Endothelial cell of umbilical vein (primary cell): ENCODE measurements around the gene C1orf94. TPM values are rescaled to one million over a fixed set of nuclear protein-coding genes. Genes with fewer than 3 reads are reported as not detected.

ENCODE experiments used
- BruUV-seq: library from RNA; stranded (reverse); fragments of 400-500 nt; replicated peaks from 2 replicates; lab custom pipeline; 2021; lab: Mats Ljungman, UMichigan
- CTCF ChIA-PET: fragments of 300-600, 350-600 bp; sonication (Branson Sonifier 250); formaldehyde crosslinking; loops from one replicate; lab custom pipeline; 2021; ENCODE audit warnings: antibody characterized with exemption, inconsistent platforms; lab: Charles Lee
- POLR2A ChIA-PET: fragments of 300-600, 350-600 bp; sonication (Branson Sonifier 250); formaldehyde crosslinking; loops from one replicate; lab custom pipeline; 2021; ENCODE audit warnings: antibody characterized with exemption, inconsistent platforms; lab: Charles Lee
- DNase-seq: peaks from one replicate; pipeline ENCODE4 v3.0.0-alpha.2; 2011; ENCODE audit warnings: low read depth, low spot score
- FAIRE-seq: peaks from 2 replicates; lab custom pipeline; 2011; peaks lifted over from hg19 to GRCh38; lab: Jason Lieb, UNC
- H2AFZ ChIP-seq: 2 replicates; pipeline ENCODE4 v1.6.0; 2012; ENCODE audit warnings: low read depth, low read length, control low read depth, inconsistent platforms
- H3K27ac ChIP-seq: 2 replicates; pipeline ENCODE4 v1.5.1; 2011; ENCODE audit warnings: low read depth, mild to moderate bottlenecking, control low read depth, low read length, moderate library complexity; ENCODE audit not compliant: insufficient read depth
- H3K27me3 ChIP-seq, 2 experiments: 2 replicates each; pipeline versions ENCODE4 v1.6.0 to v1.6.1; 2011; ENCODE audit warnings: low read length in 2 of 2, mixed read lengths in 1 of 2; ENCODE audit not compliant: control insufficient read depth in 2 of 2, insufficient read depth in 2 of 2
- H3K36me3 ChIP-seq, 2 experiments: 2 replicates in 1 of 2; 3 replicates in 1 of 2; pipeline ENCODE4 v1.5.1; 2011; ENCODE audit warnings: low read length in 2 of 2, mild to moderate bottlenecking in 1 of 2, moderate library complexity in 1 of 2; ENCODE audit not compliant: control insufficient read depth in 2 of 2, insufficient read depth in 2 of 2; ENCODE audit errors: extremely low read depth in 1 of 2
- H3K4me1 ChIP-seq: 3 replicates; pipeline ENCODE4 v1.5.1; 2011; ENCODE audit warnings: mild to moderate bottlenecking, low read length; ENCODE audit not compliant: control insufficient read depth, insufficient read depth; ENCODE audit errors: extremely low read depth
- H3K4me2 ChIP-seq: 2 replicates; pipeline ENCODE4 v1.6.1; 2011; ENCODE audit warnings: low read length, control low read depth, mixed read lengths; ENCODE audit not compliant: insufficient read depth
- H3K4me3 ChIP-seq, 3 experiments: fragments of 200-600 bp in 1 of 3; sonication (generic), shearing (Covaris generic) in 1 of 3; replicated peaks in 1 of 3; 2 replicates each; pipeline ENCODE4 v1.5.1; 2011 to 2016; ENCODE audit warnings: control low read depth in 3 of 3, low read length in 3 of 3, mild to moderate bottlenecking in 2 of 3, inconsistent platforms in 1 of 3, low read depth in 1 of 3, moderate library complexity in 1 of 3; ENCODE audit not compliant: insufficient read depth in 1 of 3
- H3K79me2 ChIP-seq: 2 replicates; pipeline ENCODE4 v1.6.0; 2012; ENCODE audit warnings: low read length, inconsistent platforms; ENCODE audit not compliant: control insufficient read depth, insufficient read depth
- H3K9ac ChIP-seq: replicated peaks from 2 replicates; pipeline ENCODE3; 2011; ENCODE audit warnings: low read length, control low read depth; ENCODE audit not compliant: insufficient read depth; ENCODE audit errors: extremely low read depth
- H3K9me1 ChIP-seq: replicated peaks from 3 replicates; pipeline ENCODE4 v1.6.0; 2011; ENCODE audit warnings: mild to moderate bottlenecking, low read length; ENCODE audit not compliant: control insufficient read depth, insufficient read depth; ENCODE audit errors: extremely low read depth
- H3K9me3 ChIP-seq: replicated peaks from 2 replicates; pipeline ENCODE4 v1.5.1; 2012; ENCODE audit warnings: low read length, inconsistent platforms; ENCODE audit not compliant: control insufficient read depth, insufficient read depth
- H4K20me1 ChIP-seq: replicated peaks from 2 replicates; pipeline ENCODE3; 2011; ENCODE audit warnings: mild to moderate bottlenecking, low read length; ENCODE audit not compliant: control insufficient read depth, insufficient read depth; ENCODE audit errors: extremely low read depth
- CTCF ChIP-seq, 2 donors: IDR thresholded peaks; 1 replicate in 1 of 2; 2 replicates in 1 of 2; pipeline ENCODE4 v1.5.1; 2011; ENCODE audit warnings: low read length in 2 of 2, mild to moderate bottlenecking in 2 of 2, moderate library complexity in 2 of 2, control low read depth in 1 of 2, inconsistent platforms in 1 of 2, low read depth in 1 of 2; ENCODE audit not compliant: insufficient read depth in 1 of 2; ENCODE audit errors: extremely low read depth in 1 of 2
- EZH2 ChIP-seq: IDR thresholded peaks from 2 replicates; pipeline ENCODE4 v1.6.1; 2012; ENCODE audit warnings: borderline replicate concordance, low read depth, mild to moderate bottlenecking, moderate library complexity, low read length, inconsistent platforms; ENCODE audit not compliant: severe bottlenecking
- FOS ChIP-seq: IDR thresholded peaks from 2 replicates; pipeline ENCODE4 v1.6.1; 2011; ENCODE audit warnings: mild to moderate bottlenecking, low read length, moderate library complexity, borderline replicate concordance; ENCODE audit not compliant: insufficient read depth
- GATA2 ChIP-seq: IDR thresholded peaks from 2 replicates; pipeline ENCODE4 v1.7.0; 2011; ENCODE audit warnings: low read depth, mild to moderate bottlenecking, moderate library complexity, mixed read lengths, low read length; ENCODE audit not compliant: insufficient read length, insufficient read depth
- JUN ChIP-seq: IDR thresholded peaks from 2 replicates; pipeline ENCODE4 v1.6.1; 2011; ENCODE audit warnings: borderline replicate concordance, low read depth; ENCODE audit not compliant: insufficient read length, insufficient read depth
- MYC ChIP-seq: IDR thresholded peaks from one replicate; pipeline ENCODE4 v1.6.1; 2011; ENCODE audit warnings: mild to moderate bottlenecking, low read depth, low read length
- POLR2A ChIP-seq: IDR thresholded peaks from 2 replicates; pipeline ENCODE4 v1.6.1; 2012; ENCODE audit warnings: low read depth, mild to moderate bottlenecking, control low read depth, low read length
- POLR2AphosphoS5 ChIP-seq: IDR thresholded peaks from 2 replicates; pipeline ENCODE4 v1.6.1; 2012; ENCODE audit warnings: low read depth, mild to moderate bottlenecking, control low read depth, low read length, moderate library complexity; ENCODE audit not compliant: insufficient read depth
- dilution Hi-C: fragments of 300-500 bp; cut with MboI; formaldehyde crosslinking; loops from one replicate; pipeline ENCODE4 v1.15.0; 2019; ENCODE audit warnings: low sequenced_read_pairs; ENCODE audit not compliant: extremely low pct_ligation_motif_present
- intact Hi-C: fragments of 100-400 bp; cut with micrococcal nuclease; formaldehyde crosslinking; loops from one replicate; pipeline ENCODE4 v1.10.0; 2022
- polyA plus RNA-seq, 4 experiments: library from polyadenylated mRNA; depleted of rRNA in 3 of 4; stranded (reverse) in 3 of 4; unstranded in 1 of 4; fragments of >200 nt; gene quantifications; 2 replicates each; pipeline versions ENCODE4 v1.2.1 to v1.2.3, GENCODE V29; 2011 to 2012; ENCODE audit warnings: missing spikeins in 1 of 4
- total RNA-seq: library from RNA; stranded (reverse); gene quantifications from 2 replicates; pipeline ENCODE4 v1.2.3, GENCODE V29; 2021
- TF ChIP-seq, protein P1 (sequence below): IDR thresholded peaks from 2 replicates; pipeline ENCODE4 v1.6.1; 2011; ENCODE audit not compliant: insufficient read depth, insufficient read length

The C1orf94 gene
- total and polyA plus RNA-seq, 2 donors (not counting 3 experiments of a cell fraction or from before 2014, with no cell fraction given) = not detected

GRCh38 chr1:34235594-34235993 lies 58.9 kb downstream of the C1orf94 start:
- BruUV-seq = no TSS peak
- H3K4me3 ChIP-seq = no peak overlapping the region
- H3K4me2 ChIP-seq = no peak overlapping the region
- ChIA-PET POLR2A (no interaction called here), CTCF (no interaction called here)
- intact Hi-C loops (no loop called here), dilution Hi-C loops (no loop called here)
- no peaks in the 10 kb centered on the region for H3K79me2 ChIP-seq
- no peak for TF ChIP-seq JUN
- no peak for TF ChIP-seq CTCF (IDR thresholded peaks at IDR 0.05; ENCODE audit: extremely low read depth in 1 of 2, insufficient read depth in 1 of 2, low read depth in 1 of 2, low read length in 2 of 2)
- no peak for TF ChIP-seq MYC
- TF ChIP-seq POLR2AphosphoS5 = no peak
- no peak for TF ChIP-seq GATA2
- H3K9me1 ChIP-seq = no peaks in the 10 kb centered on the region
- no peak overlapping the region for H3K27ac ChIP-seq
- no peaks in the 10 kb centered on the region for H4K20me1 ChIP-seq
- DNase-seq = no peak
- no peaks in the 10 kb centered on the region for H3K27me3 ChIP-seq
- H2AFZ ChIP-seq = no peak overlapping the region
- no peak overlapping the region for H3K9ac ChIP-seq
- no peaks in the 10 kb centered on the region for H3K36me3 ChIP-seq
- peaks cover 1% of the 10 kb centered on the region for H3K9me3 ChIP-seq
- no peak for FAIRE-seq
- H3K4me1 ChIP-seq = no peaks in the 10 kb centered on the region

GRCh38 chr1:34236089-34236488 lies 59.4 kb downstream of the C1orf94 start:
- no peaks in the 10 kb centered on the region for H3K9me1 ChIP-seq
- dilution Hi-C loops (no loop called here), intact Hi-C loops (no loop called here)
- H2AFZ ChIP-seq = no peak overlapping the region
- H3K36me3 ChIP-seq = no peaks in the 10 kb centered on the region
- no peak overlapping the region for H3K9ac ChIP-seq
- H3K27ac ChIP-seq = no peak overlapping the region
- DNase-seq (no peak), FAIRE-seq (no peak)
- no peaks in the 10 kb centered on the region for H3K4me1 ChIP-seq
- TF ChIP-seq FOS (no peak), EZH2 (no peak), POLR2AphosphoS5 (no peak), CTCF (IDR thresholded peaks at IDR 0.05; ENCODE audit: extremely low read depth in 1 of 2, insufficient read depth in 1 of 2, low read depth in 1 of 2, low read length in 2 of 2) (no peak), POLR2A (no peak), GATA2 (no peak), JUN (no peak), MYC (no peak)
- TF ChIP-seq, protein P1, sequence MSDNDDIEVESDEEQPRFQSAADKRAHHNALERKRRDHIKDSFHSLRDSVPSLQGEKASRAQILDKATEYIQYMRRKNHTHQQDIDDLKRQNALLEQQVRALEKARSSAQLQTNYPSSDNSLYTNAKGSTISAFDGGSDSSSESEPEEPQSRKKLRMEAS = no peak
- no peaks in the 10 kb centered on the region for H3K27me3 ChIP-seq
- BruUV-seq = no TSS peak
- CTCF ChIA-PET = no interaction called here
- POLR2A ChIA-PET = no interaction called here
- peaks cover 1% of the 10 kb centered on the region for H3K9me3 ChIP-seq
- no peak overlapping the region for H3K4me3 ChIP-seq
- no peaks in the 10 kb centered on the region for H3K79me2 ChIP-seq
- H4K20me1 ChIP-seq = no peaks in the 10 kb centered on the region
- H3K4me2 ChIP-seq = no peak overlapping the region
